HG03460 (cell line): ENCODE measurements around the gene C1QTNF3.

Experiments
- ATAC-seq: cut with Tn5 transposase; IDR thresholded peaks from one replicate; pipeline ENCODE4 v1.9.1; 2021; ENCODE audit not compliant: unreplicated experiment

The C1QTNF3 gene

GRCh38 chr5:34001241-34001841 is 41.7 kb downstream of the C1QTNF3 start:
- no peak for ATAC-seq

- ATAC-seq, result no peak
Observed at GRCh38 chr5:33999978-34000377, 43.0 kb downstream of the C1QTNF3 start.

- ATAC-seq, result no peak
Observed at GRCh38 chr5:33997331-33997983, 45.6 kb downstream of the C1QTNF3 start.

GRCh38 chr5:33995865-33996264 is 47.1 kb downstream of the C1QTNF3 start:
- no peak for ATAC-seq

GRCh38 chr5:33994845-33995244 is 48.2 kb downstream of the C1QTNF3 start:
- ATAC-seq, result peak; percentile 45

GRCh38 chr5:33992864-33993263 is 50.1 kb downstream of the C1QTNF3 start:
- ATAC-seq, result no peak

- ATAC-seq, result no peak
Observed at GRCh38 chr5:33985447-33985846, 57.6 kb downstream of the C1QTNF3 start.

GRCh38 chr5:33984671-33985124 is 58.3 kb downstream of the C1QTNF3 start, which contains the start of gene SLC45A2:
TSS of gene SLC45A2 (minus strand) at chr5:33984693. CDS start at chr5:33984583, 110 bp downstream.
- ATAC-seq, result no peak

- no peak for ATAC-seq
Observed at GRCh38 chr5:33984178-33984577, 58.8 kb downstream of the C1QTNF3 start.

GRCh38 chr5:33981408-33982162 is 61.4 kb downstream of the C1QTNF3 start:
- no peak for ATAC-seq

- no peak for ATAC-seq
Observed at GRCh38 chr5:33980030-33980429, 63.0 kb downstream of the C1QTNF3 start.

GRCh38 chr5:33978306-33978705 is 64.7 kb downstream of the C1QTNF3 start:
- no peak for ATAC-seq

GRCh38 chr5:33976307-33976706 is 66.7 kb downstream of the C1QTNF3 start:
- no peak for ATAC-seq

GRCh38 chr5:33975852-33976251 is 67.2 kb downstream of the C1QTNF3 start:
- ATAC-seq, result no peak

- no peak for ATAC-seq
Observed at GRCh38 chr5:33973271-33973670, 69.7 kb downstream of the C1QTNF3 start.

GRCh38 chr5:33969572-33970452 is 73.2 kb downstream of the C1QTNF3 start:
- ATAC-seq, result peak; percentile 70

GRCh38 chr5:33968211-33969005 is 74.6 kb downstream of the C1QTNF3 start:
- no peak for ATAC-seq
